GM12872 (cell line): ENCODE data around the gene BTBD19.

Experiments used
- CTCF ChIP-seq: IDR thresholded peaks from 3 replicates; pipeline ENCODE4 v1.5.1; 2011; ENCODE audit warnings: low read depth, mild to moderate bottlenecking, low read length, moderate library complexity; ENCODE audit not compliant: insufficient read depth

Gene BTBD19

DNA sequence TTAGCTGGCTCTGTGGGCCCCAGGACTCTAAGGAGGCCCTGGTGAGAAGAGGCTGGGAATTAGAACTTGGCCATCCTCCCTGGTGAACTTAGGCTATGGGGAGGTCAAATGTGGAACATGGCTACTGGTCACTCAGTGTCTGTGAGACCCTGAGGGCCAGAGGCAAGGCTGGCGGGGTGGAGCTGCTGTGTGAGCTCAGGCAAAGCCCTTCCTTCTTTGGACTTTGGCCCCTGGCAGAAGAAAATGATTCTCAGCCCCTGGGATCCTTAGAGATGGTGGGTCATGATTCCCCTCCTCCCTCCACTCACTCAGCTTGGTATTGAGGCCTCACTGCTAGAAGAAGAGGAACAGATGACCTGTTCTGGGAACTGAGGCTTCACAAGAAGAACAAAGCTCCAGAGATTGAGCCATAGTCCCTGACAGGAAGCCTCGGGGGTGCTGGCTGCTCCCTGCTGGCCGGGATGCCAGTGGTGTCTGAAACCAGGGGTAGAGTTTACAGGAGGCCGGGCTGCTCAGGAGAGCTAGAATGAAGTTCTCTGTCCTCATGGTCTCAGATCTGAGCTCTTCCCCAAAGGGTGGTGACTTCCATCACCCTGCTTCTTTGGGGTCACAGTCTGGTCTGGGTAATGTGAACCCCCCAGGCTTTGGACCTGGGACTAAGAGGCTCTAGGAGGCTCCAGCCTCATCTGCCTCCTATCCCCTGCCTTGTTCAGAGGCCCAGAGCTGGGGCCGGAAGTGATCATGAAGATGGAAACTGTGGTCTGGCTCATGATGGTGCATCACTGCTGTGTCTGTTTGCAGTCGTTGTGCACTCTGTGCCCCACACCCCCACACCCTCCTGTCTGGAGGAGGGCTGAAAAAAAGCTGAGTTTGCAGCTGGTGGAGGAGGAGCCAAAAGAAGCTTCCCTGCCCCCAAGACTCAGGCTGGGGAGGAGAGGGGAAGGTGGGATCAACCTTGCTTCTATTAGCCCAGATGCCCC, 905 bp downstream of the BTBD19 start:
- no peak for TF ChIP-seq CTCF

GRCh38 chr1:44810101-44810761, 1.9 kb downstream of the BTBD19 start:
- no peak for TF ChIP-seq CTCF

GRCh38 chr1:44811234-44811633, 2.9 kb downstream of the BTBD19 start:
- TF ChIP-seq CTCF: no peak

GRCh38 chr1:44812822-44813543, 4.7 kb downstream of the BTBD19 start:
- no peak for TF ChIP-seq CTCF

GRCh38 chr1:44817307-44817706, 9.0 kb downstream of the BTBD19 start:
- TF ChIP-seq CTCF: no peak

DNA sequence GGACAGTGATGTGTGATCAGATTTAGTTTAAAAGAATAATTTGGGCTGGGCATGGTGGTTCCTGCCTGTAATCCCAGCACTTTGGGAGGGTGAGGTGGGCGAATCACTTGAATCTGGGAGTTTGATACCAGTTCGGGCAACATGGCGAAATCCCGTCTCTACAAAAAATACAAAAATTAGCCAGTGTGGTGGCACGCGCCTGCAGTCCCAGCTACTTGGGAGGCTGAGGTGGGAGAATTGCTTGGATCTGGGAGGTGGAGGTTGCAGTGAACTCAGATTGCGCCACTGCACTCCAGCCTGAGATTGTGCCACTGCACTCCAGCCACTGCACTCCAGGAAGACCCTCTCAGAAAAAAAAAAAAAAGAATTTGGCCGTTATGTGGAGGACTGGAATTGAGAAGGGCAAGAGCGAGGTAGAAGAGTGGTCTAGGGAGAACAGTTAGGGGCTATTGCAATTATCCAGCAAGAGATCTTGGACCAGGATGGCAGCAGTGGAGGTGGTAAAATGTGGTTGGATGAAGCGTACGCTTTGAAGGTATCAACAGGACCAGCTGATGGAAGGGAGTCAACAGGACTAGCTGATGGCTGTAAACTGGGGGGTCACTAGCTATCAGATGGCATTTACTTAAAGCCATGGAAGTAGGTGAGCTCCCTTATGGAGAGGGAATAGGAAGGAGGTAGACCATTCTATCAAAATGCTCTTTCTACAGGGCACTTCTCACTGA, 9.6 kb downstream of the BTBD19 start:
- TF ChIP-seq CTCF: no peak

DNA sequence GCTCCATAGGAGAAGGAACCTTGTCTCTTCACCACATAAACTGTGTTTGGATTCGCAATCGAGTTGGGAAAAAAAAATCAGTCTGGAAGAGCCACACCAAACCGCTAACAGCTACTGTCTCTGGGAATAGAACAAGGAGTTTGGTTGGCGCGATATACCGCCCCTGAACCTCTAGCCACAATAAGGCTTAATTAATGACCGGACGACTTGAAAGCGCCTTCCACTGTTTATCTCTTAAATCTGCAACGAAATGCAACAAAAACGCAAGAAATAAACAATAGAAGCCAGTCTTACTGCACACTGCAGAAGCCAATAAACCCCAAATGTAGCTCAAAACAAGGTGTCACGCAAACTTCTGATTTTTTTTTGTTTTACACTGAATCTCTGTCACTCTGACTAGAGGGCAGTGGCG, 10.9 kb downstream of the BTBD19 start:
- TF ChIP-seq CTCF: no peak
